ENCODE data around the gene EIF5B.

DNA sequence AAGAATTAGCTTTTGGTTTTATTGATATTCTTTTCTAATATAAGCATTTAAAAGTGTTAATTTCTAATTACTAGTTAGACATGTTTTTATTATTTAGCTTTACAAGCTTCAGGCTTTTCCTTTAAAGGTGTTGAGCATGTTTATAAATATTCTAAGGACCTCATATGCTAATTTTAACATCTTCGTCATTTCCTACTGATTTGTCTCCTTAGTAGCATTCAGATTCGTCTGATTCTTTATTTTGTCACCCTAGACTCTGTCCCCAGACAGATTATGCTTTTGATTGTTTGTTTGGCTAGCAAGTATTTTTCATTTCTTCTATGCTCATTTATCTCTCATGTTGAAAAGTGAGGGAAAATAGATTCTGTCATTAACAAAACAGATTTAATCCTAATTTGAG is 51.7 kb downstream of the EIF5B start:
- TF ChIP-seq, protein P1, sequence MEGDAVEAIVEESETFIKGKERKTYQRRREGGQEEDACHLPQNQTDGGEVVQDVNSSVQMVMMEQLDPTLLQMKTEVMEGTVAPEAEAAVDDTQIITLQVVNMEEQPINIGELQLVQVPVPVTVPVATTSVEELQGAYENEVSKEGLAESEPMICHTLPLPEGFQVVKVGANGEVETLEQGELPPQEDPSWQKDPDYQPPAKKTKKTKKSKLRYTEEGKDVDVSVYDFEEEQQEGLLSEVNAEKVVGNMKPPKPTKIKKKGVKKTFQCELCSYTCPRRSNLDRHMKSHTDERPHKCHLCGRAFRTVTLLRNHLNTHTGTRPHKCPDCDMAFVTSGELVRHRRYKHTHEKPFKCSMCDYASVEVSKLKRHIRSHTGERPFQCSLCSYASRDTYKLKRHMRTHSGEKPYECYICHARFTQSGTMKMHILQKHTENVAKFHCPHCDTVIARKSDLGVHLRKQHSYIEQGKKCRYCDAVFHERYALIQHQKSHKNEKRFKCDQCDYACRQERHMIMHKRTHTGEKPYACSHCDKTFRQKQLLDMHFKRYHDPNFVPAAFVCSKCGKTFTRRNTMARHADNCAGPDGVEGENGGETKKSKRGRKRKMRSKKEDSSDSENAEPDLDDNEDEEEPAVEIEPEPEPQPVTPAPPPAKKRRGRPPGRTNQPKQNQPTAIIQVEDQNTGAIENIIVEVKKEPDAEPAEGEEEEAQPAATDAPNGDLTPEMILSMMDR (IDR thresholded peaks at IDR 0.05; ENCODE audit: low read length), result no peak
- TF ChIP-seq EZH2 (IDR thresholded peaks at IDR 0.05; ENCODE audit: borderline replicate concordance, low read length), result no peak
